ENCODE results near the gene ANKRD33B. TPM values are rescaled to one million over a fixed set of nuclear protein-coding genes. Genes with fewer than 3 reads are reported as not detected.

Gene ANKRD33B
- total and polyA plus RNA-seq, 2 experiments from 2014 or later: 2.9 to 15.4 TPM

DNA sequence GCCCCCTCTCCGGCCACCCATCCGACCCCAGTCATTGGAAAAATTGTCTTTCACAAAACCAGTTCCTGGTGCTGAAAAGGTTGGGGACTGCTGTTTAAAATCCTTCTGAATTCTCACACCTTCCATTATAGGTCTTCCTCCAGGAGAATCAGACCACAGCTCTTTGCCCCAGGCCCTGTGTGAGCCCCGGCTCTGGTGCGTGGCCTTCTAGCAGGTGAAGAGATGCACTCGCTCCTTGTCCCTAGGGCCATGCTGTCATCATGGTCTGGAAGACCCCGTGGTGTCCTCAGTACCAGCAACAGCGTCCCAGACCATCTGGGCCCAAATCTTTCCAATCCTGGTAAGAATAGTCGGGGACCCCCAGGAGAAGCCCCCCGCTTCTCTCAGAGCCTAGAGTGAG, 101.9 kb downstream of the ANKRD33B start (continued):
- TF ChIP-seq ETS1 (IDR thresholded peaks at IDR 0.05) (no peak), NANOG (IDR thresholded peaks at IDR 0.05; ENCODE audit: borderline replicate concordance) (no peak), STAT1 (IDR thresholded peaks at IDR 0.05; ENCODE audit: unreplicated experiment) (no peak), JUNB (IDR thresholded peaks at IDR 0.05; ENCODE audit: unreplicated experiment) (no peak), EZH2phosphoT487 (IDR thresholded peaks at IDR 0.05; ENCODE audit: unreplicated experiment) (no peak), EZH2 (IDR thresholded peaks at IDR 0.05; ENCODE audit: low read depth, unreplicated experiment) (no peak)
- TF ChIP-seq, protein P1, sequence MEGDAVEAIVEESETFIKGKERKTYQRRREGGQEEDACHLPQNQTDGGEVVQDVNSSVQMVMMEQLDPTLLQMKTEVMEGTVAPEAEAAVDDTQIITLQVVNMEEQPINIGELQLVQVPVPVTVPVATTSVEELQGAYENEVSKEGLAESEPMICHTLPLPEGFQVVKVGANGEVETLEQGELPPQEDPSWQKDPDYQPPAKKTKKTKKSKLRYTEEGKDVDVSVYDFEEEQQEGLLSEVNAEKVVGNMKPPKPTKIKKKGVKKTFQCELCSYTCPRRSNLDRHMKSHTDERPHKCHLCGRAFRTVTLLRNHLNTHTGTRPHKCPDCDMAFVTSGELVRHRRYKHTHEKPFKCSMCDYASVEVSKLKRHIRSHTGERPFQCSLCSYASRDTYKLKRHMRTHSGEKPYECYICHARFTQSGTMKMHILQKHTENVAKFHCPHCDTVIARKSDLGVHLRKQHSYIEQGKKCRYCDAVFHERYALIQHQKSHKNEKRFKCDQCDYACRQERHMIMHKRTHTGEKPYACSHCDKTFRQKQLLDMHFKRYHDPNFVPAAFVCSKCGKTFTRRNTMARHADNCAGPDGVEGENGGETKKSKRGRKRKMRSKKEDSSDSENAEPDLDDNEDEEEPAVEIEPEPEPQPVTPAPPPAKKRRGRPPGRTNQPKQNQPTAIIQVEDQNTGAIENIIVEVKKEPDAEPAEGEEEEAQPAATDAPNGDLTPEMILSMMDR (conservative IDR thresholded peaks at IDR 0.05; ENCODE audit: low read depth in 2 of 2): no peak

DNA sequence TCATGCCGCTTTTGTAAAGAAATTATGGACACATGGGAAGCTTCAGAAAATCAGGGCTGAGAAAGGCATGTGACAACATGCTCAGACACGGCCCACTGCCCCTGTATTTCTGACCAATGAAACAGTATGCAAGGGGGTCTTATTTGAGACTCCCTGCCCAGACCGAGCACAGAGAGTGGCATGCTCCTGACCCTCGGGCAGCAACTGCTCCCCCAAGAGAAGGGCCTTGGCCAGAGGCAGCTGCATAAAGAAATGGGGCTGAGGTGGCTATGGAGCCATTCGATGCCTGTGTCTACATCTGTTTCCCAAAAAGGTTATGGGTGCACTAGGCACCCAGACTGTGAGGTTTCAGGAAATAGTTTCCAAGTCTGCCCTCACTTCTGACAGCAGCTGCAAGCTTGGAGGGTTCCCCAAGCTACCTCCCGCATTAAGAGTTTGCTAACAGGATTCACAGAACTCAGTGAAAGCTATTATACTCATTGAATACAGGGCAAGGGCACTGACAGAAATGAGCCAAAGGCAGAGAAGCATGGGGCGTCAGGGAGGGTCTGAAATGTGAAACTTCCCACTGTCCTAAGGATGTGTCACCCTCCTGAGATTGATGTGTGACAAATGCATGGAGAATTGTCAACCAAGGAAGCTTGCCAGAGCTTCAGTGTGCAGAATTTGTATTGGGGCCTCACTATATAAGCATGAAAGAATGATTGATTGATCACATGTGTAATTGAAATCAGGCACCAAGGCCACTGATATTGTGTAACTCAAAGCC, 102.8 kb downstream of the ANKRD33B start:
- Histone ChIP-seq H3K4me1 (ENCODE audit: insufficient read depth) (no peaks in the 10 kb centered on the region; the same call in 1 of the 2 replicates), H3K36me3 (ENCODE audit: insufficient read depth) (no peaks in the 10 kb centered on the region), H3K9me2 (ENCODE audit: insufficient read depth) (peaks cover 9% of the 10 kb centered on the region; the same call in 1 of the 2 replicates), H3K4me2 (no peak overlapping the region), H2AFZ (no peak overlapping the region), H3K79me2 (replicated peaks; ENCODE audit: insufficient read depth) (no peaks in the 10 kb centered on the region), H3K4me3 (no peak overlapping the region), H3F3A (replicated peaks; ENCODE audit: low read depth) (no peaks in the 10 kb centered on the region), H3K27me3 (ENCODE audit: insufficient read depth) (no peaks in the 10 kb centered on the region), H4K20me1 (replicated peaks; ENCODE audit: insufficient read depth) (no peaks in the 10 kb centered on the region), H3K27ac (ENCODE audit: low read depth) (no peak overlapping the region)
- Mint-ChIP-seq H3K4me1 (peaks cover 22% of the 10 kb centered on the region; the same call in 2 of the 3 replicates), H3K27me3 (ENCODE audit: insufficient read depth, low read depth, poor library complexity) (peaks cover 14% of the 10 kb centered on the region), H3K27ac (no peak overlapping the region), H3K4me3 (no peak overlapping the region), H3K9me3 (peaks cover 3% of the 10 kb centered on the region; the same call in 1 of the 3 replicates), H3K36me3 (ENCODE audit: low read depth) (no peaks in the 10 kb centered on the region)
- no peak for DNase-seq (ENCODE audit: low spot score)
- TF ChIP-seq ZNF331 (CRISPR knock-in tag; IDR thresholded peaks at IDR 0.05; ENCODE audit: low read depth) (no peak), CREB1 (CRISPR knock-in tag; IDR thresholded peaks at IDR 0.05; ENCODE audit: low read depth) (no peak), REST (IDR thresholded peaks at IDR 0.05; ENCODE audit: unreplicated experiment) (no peak)
- ATAC-seq: no peak

All from GM23338 (cell line).